ENCODE data around the gene SPATA9.
A peak's percentile ranks its signal among the peaks of the same experiment; 100 is the strongest.

SPATA9 gene

GRCh38 chr5:95619514-95620029, 63.2 kb downstream of the SPATA9 start:
- Histone ChIP-seq H3K79me2 (ENCODE audit: control insufficient read depth, insufficient read depth, low read length) (no peaks in the 10 kb centered on the region), H4K5ac (ENCODE audit: low read length) (no peak overlapping the region), H3K4me1 (ENCODE audit: control insufficient read depth, low read depth, low read length) (no peaks in the 10 kb centered on the region), H4K8ac (ENCODE audit: low read depth, low read length) (no peak overlapping the region), H3K79me1 (ENCODE audit: low read length) (no peaks in the 10 kb centered on the region), H3K18ac (ENCODE audit: low read length) (peak overlapping the region; percentile 13), H3K56ac (ENCODE audit: low read length) (peak overlapping the region; percentile 91), H3K4me3 (ENCODE audit: low read length) (peak overlapping the region; percentile 20), H2AK5ac (ENCODE audit: low read length) (no peak overlapping the region), H3K27ac (ENCODE audit: low read depth, low read length) (no peak overlapping the region), H3K27me3 (ENCODE audit: insufficient read depth, low read length, poor library complexity) (peaks cover 22% of the 10 kb centered on the region), H3K4ac (ENCODE audit: low read depth, low read length) (no peak overlapping the region), H3K36me3 (ENCODE audit: control insufficient read depth, insufficient read depth, low read length) (no peaks in the 10 kb centered on the region), H2BK15ac (replicated peaks; ENCODE audit: low read depth) (no peak overlapping the region), H3K9ac (ENCODE audit: low read length) (peak overlapping the region; percentile 73), H3K23ac (ENCODE audit: low read length) (peak overlapping the region; percentile 37), H2BK120ac (ENCODE audit: low read depth, low read length) (no peak overlapping the region), H3K4me2 (ENCODE audit: low read length) (peak overlapping the region; percentile 87), H2BK5ac (ENCODE audit: low read length) (no peak overlapping the region)
- DNase-seq: no peak
- no CpG with 5 or more reads among the region's 19 CpGs for WGBS (ENCODE audit: extremely low coverage, insufficient coverage, low lambda C conversion rate)

DNA sequence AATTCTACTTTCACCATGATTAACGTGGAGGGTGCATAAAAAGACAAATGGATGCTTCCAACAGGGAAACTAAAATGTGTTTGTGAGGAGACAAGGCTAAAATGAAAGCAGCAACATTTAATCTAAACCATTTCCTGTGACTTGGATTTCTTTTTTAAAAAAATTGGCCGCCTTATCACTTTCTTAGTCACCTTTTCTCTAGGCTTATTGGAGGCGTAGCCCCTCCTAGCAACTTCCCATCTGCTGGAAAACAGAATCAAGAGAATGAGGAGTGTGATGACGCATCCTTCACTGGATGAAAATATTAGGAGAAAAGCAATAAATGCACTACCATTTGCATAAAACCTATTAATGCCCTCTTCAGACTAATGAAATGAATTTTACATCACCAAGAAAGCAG, 63.7 kb downstream of the SPATA9 start:
- Histone ChIP-seq H3K36me3 (ENCODE audit: control insufficient read depth, insufficient read depth, low read length) (no peaks in the 10 kb centered on the region), H3K4me3 (ENCODE audit: low read length) (no peak overlapping the region), H3K56ac (ENCODE audit: low read length) (no peak overlapping the region), H3K4ac (ENCODE audit: low read depth, low read length) (no peak overlapping the region), H3K79me1 (ENCODE audit: low read length) (no peaks in the 10 kb centered on the region), H2AK5ac (ENCODE audit: low read length) (no peak overlapping the region), H4K8ac (ENCODE audit: low read depth, low read length) (no peak overlapping the region), H3K27me3 (ENCODE audit: insufficient read depth, low read length, poor library complexity) (peaks cover 22% of the 10 kb centered on the region), H3K23ac (ENCODE audit: low read length) (no peak overlapping the region), H3K18ac (ENCODE audit: low read length) (no peak overlapping the region), H3K9ac (ENCODE audit: low read length) (no peak overlapping the region), H2BK5ac (ENCODE audit: low read length) (no peak overlapping the region), H3K4me1 (ENCODE audit: control insufficient read depth, low read depth, low read length) (no peaks in the 10 kb centered on the region), H3K27ac (ENCODE audit: low read depth, low read length) (no peak overlapping the region), H3K79me2 (ENCODE audit: control insufficient read depth, insufficient read depth, low read length) (no peaks in the 10 kb centered on the region), H3K4me2 (ENCODE audit: low read length) (no peak overlapping the region), H2BK120ac (ENCODE audit: low read depth, low read length) (no peak overlapping the region), H4K5ac (ENCODE audit: low read length) (no peak overlapping the region), H2BK15ac (replicated peaks; ENCODE audit: low read depth) (no peak overlapping the region)
- no CpG with 5 or more reads among the region's 4 CpGs for WGBS (ENCODE audit: extremely low coverage, insufficient coverage, low lambda C conversion rate)
- DNase-seq: no peak

DNA sequence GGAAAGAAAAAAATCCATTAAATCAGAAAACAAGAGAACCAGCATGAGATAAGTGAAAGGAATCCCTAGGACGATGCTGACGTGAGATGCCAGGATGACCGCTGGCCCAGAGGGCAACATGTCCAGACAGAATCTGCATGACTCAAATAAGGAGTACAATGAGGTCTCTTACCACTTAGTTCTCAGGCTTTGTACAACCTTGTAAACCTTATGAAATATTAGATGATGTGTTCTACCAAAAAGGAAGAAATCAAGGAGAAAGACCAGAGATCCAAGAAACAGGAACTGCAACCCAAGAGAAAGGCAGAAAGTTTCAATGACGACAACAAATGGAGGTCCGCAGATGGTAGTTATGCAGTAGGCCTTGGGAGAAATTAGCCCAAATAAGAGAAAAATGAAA, 65.7 kb downstream of the SPATA9 start:
- WGBS (ENCODE audit: extremely low coverage, insufficient coverage, low lambda C conversion rate): no CpG with 5 or more reads among the region's 5 CpGs
- H3K27ac ChIP-seq (ENCODE audit: low read depth, low read length): no peak overlapping the region
- no peaks in the 10 kb centered on the region for H3K4me1 ChIP-seq (ENCODE audit: control insufficient read depth, low read depth, low read length)
- peaks cover 20% of the 10 kb centered on the region for H3K27me3 ChIP-seq (ENCODE audit: insufficient read depth, low read length, poor library complexity)
- H3K9ac ChIP-seq (ENCODE audit: low read length): no peak overlapping the region
- no peaks in the 10 kb centered on the region for H3K79me1 ChIP-seq (ENCODE audit: low read length)
- no peaks in the 10 kb centered on the region for H3K79me2 ChIP-seq (ENCODE audit: control insufficient read depth, insufficient read depth, low read length)
- no peak overlapping the region for H3K23ac ChIP-seq (ENCODE audit: low read length)
- H3K56ac ChIP-seq (ENCODE audit: low read length): no peak overlapping the region
- H4K5ac ChIP-seq (ENCODE audit: low read length): no peak overlapping the region
- no peak for DNase-seq
- H2BK15ac ChIP-seq (replicated peaks; ENCODE audit: low read depth): no peak overlapping the region
- H3K36me3 ChIP-seq (ENCODE audit: control insufficient read depth, insufficient read depth, low read length): no peaks in the 10 kb centered on the region
- H2AK5ac ChIP-seq (ENCODE audit: low read length): no peak overlapping the region
- H2BK5ac ChIP-seq (ENCODE audit: low read length): no peak overlapping the region
- H2BK120ac ChIP-seq (ENCODE audit: low read depth, low read length): no peak overlapping the region
- no peak overlapping the region for H3K18ac ChIP-seq (ENCODE audit: low read length)
- H3K4ac ChIP-seq (ENCODE audit: low read depth, low read length): no peak overlapping the region
- no peak overlapping the region for H4K8ac ChIP-seq (ENCODE audit: low read depth, low read length)
- no peak overlapping the region for H3K4me3 ChIP-seq (ENCODE audit: low read length)
- H3K4me2 ChIP-seq (ENCODE audit: low read length): no peak overlapping the region

DNA sequence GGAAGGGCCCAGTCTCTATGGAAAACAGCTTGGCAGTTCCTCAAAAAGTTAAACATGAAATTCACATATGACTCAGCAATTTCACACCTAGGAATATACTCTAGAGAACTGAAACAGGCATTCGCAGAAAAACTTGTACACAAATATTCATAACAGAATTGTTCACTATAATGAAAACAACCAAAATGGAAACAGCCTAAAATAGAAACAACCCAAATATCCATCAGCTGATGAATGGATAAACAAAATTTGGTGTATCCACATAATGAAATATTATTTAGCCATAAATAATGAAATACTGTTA, 67.7 kb downstream of the SPATA9 start:
- WGBS (ENCODE audit: extremely low coverage, insufficient coverage, low lambda C conversion rate): no CpG with 5 or more reads among the region's 1 CpG
- Histone ChIP-seq H3K18ac (ENCODE audit: low read length) (no peak overlapping the region), H2AK5ac (ENCODE audit: low read length) (no peak overlapping the region), H4K8ac (ENCODE audit: low read depth, low read length) (no peak overlapping the region), H3K23ac (ENCODE audit: low read length) (no peak overlapping the region), H2BK120ac (ENCODE audit: low read depth, low read length) (no peak overlapping the region), H3K36me3 (ENCODE audit: control insufficient read depth, insufficient read depth, low read length) (no peaks in the 10 kb centered on the region), H3K27me3 (ENCODE audit: insufficient read depth, low read length, poor library complexity) (peaks cover 18% of the 10 kb centered on the region), H3K79me2 (ENCODE audit: control insufficient read depth, insufficient read depth, low read length) (no peaks in the 10 kb centered on the region), H3K56ac (ENCODE audit: low read length) (no peak overlapping the region), H3K4me3 (ENCODE audit: low read length) (no peak overlapping the region), H3K4ac (ENCODE audit: low read depth, low read length) (no peak overlapping the region), H3K4me1 (ENCODE audit: control insufficient read depth, low read depth, low read length) (no peaks in the 10 kb centered on the region), H2BK5ac (ENCODE audit: low read length) (no peak overlapping the region), H4K5ac (ENCODE audit: low read length) (no peak overlapping the region), H3K9ac (ENCODE audit: low read length) (no peak overlapping the region), H3K79me1 (ENCODE audit: low read length) (no peaks in the 10 kb centered on the region), H2BK15ac (replicated peaks; ENCODE audit: low read depth) (no peak overlapping the region), H3K27ac (ENCODE audit: low read depth, low read length) (no peak overlapping the region), H3K4me2 (ENCODE audit: low read length) (no peak overlapping the region)
- DNase-seq: no peak

DNA sequence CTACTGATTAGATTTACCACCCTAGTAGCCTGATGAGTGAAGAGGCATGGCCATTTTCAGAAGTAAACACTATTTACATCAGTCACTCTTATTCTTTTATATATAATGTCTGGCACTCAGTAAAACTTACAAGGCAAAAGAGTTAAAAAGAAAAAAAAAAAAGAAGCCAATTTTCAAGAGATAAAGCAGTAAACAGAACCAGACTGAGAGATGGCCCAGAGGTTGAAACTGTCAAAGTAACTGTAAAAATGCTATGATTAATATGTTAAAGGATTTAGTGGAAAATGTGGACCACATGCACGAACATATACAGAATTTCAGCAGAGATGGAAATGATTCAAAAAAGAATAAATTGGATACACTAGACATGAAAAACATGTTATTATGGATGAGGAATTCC, 69.3 kb downstream of the SPATA9 start:
- DNase-seq: no peak
- Histone ChIP-seq H2AK5ac (ENCODE audit: low read length) (no peak overlapping the region), H3K79me2 (ENCODE audit: control insufficient read depth, insufficient read depth, low read length) (no peaks in the 10 kb centered on the region), H3K4ac (ENCODE audit: low read depth, low read length) (no peak overlapping the region), H3K4me2 (ENCODE audit: low read length) (no peak overlapping the region), H4K8ac (ENCODE audit: low read depth, low read length) (no peak overlapping the region), H3K27me3 (ENCODE audit: insufficient read depth, low read length, poor library complexity) (peaks cover 2% of the 10 kb centered on the region), H3K4me1 (ENCODE audit: control insufficient read depth, low read depth, low read length) (no peaks in the 10 kb centered on the region), H2BK15ac (replicated peaks; ENCODE audit: low read depth) (no peak overlapping the region), H2BK120ac (ENCODE audit: low read depth, low read length) (no peak overlapping the region), H3K27ac (ENCODE audit: low read depth, low read length) (no peak overlapping the region), H4K5ac (ENCODE audit: low read length) (no peak overlapping the region), H3K79me1 (ENCODE audit: low read length) (no peaks in the 10 kb centered on the region), H3K56ac (ENCODE audit: low read length) (no peak overlapping the region), H2BK5ac (ENCODE audit: low read length) (no peak overlapping the region), H3K18ac (ENCODE audit: low read length) (no peak overlapping the region), H3K9ac (ENCODE audit: low read length) (no peak overlapping the region), H3K36me3 (ENCODE audit: control insufficient read depth, insufficient read depth, low read length) (no peaks in the 10 kb centered on the region), H3K23ac (ENCODE audit: low read length) (no peak overlapping the region), H3K4me3 (ENCODE audit: low read length) (no peak overlapping the region)
- WGBS (ENCODE audit: extremely low coverage, insufficient coverage, low lambda C conversion rate): no CpG with 5 or more reads among the region's 1 CpG

- Histone ChIP-seq H3K36me3 (ENCODE audit: control insufficient read depth, insufficient read depth, low read length) (no peaks in the 10 kb centered on the region), H4K5ac (ENCODE audit: low read length) (no peak overlapping the region)
- WGBS (ENCODE audit: extremely low coverage, insufficient coverage, low lambda C conversion rate): 100% methylated on average over 1 of the region's 3 CpGs
Observed at GRCh38 chr5:95611396-95611795, 71.4 kb downstream of the SPATA9 start.

More at GRCh38 chr5:95611396-95611795, 71.4 kb downstream of the SPATA9 start:
- no peak overlapping the region for H3K4ac ChIP-seq (ENCODE audit: low read depth, low read length)
- H2BK15ac ChIP-seq (replicated peaks; ENCODE audit: low read depth): no peak overlapping the region
- no peak overlapping the region for H3K27ac ChIP-seq (ENCODE audit: low read depth, low read length)
- no peak overlapping the region for H4K8ac ChIP-seq (ENCODE audit: low read depth, low read length)
- H2BK5ac ChIP-seq (ENCODE audit: low read length): no peak overlapping the region
- no peaks in the 10 kb centered on the region for H3K4me1 ChIP-seq (ENCODE audit: control insufficient read depth, low read depth, low read length)
- DNase-seq: no peak
- H3K9ac ChIP-seq (ENCODE audit: low read length): no peak overlapping the region
- H3K56ac ChIP-seq (ENCODE audit: low read length): no peak overlapping the region
- H3K23ac ChIP-seq (ENCODE audit: low read length): no peak overlapping the region
- H2AK5ac ChIP-seq (ENCODE audit: low read length): no peak overlapping the region
- no peak overlapping the region for H2BK120ac ChIP-seq (ENCODE audit: low read depth, low read length)
- no peaks in the 10 kb centered on the region for H3K27me3 ChIP-seq (ENCODE audit: insufficient read depth, low read length, poor library complexity)
- no peaks in the 10 kb centered on the region for H3K79me1 ChIP-seq (ENCODE audit: low read length)
- H3K4me2 ChIP-seq (ENCODE audit: low read length): no peak overlapping the region
- no peaks in the 10 kb centered on the region for H3K79me2 ChIP-seq (ENCODE audit: control insufficient read depth, insufficient read depth, low read length)
- H3K18ac ChIP-seq (ENCODE audit: low read length): no peak overlapping the region
- H3K4me3 ChIP-seq (ENCODE audit: low read length): no peak overlapping the region
